HG02759 (cell line): Measurements from ENCODE around the gene C5orf22.
"Not testable (repeated sequence)": the region's sequence is repeated elsewhere in the genome, so short reads cannot be mapped to it uniquely, and the experiment has no call there.

Experiments
- ATAC-seq: cut with Tn5 transposase; IDR thresholded peaks from one replicate; pipeline ENCODE4 v1.9.1; 2021; ENCODE audit warnings: mild to moderate bottlenecking, moderate library complexity; ENCODE audit not compliant: unreplicated experiment

C5orf22 gene

GRCh38 chr5:31531888-31532547 is at the start of gene C5orf22, which contains the start of gene DROSHA:
Gene C5orf22 (plus strand): TSS chr5:31532301. CDS start chr5:31532393, 92 bp downstream.
Gene DROSHA (minus strand): TSS chr5:31532093. CDS start chr5:31529059, 3,034 bp downstream.
- ATAC-seq = peak; percentile 94

GRCh38 chr5:31485376-31486207 is 46.5 kb upstream of the C5orf22 start:
- no peak for ATAC-seq

- ATAC-seq = no peak
Observed at GRCh38 chr5:31486441-31486840, 45.7 kb upstream of the C5orf22 start.

- ATAC-seq = no peak
Observed at GRCh38 chr5:31487506-31487905, 44.6 kb upstream of the C5orf22 start.

- no peak for ATAC-seq
Observed at GRCh38 chr5:31492869-31493268, 39.2 kb upstream of the C5orf22 start.

- ATAC-seq = no peak
Observed at GRCh38 chr5:31495336-31495735, 36.8 kb upstream of the C5orf22 start.

GRCh38 chr5:31496301-31496700 is 35.8 kb upstream of the C5orf22 start:
- ATAC-seq = no peak

GRCh38 chr5:31496891-31497290 is 35.2 kb upstream of the C5orf22 start:
- no peak for ATAC-seq

- ATAC-seq = no peak
Observed at GRCh38 chr5:31500256-31500655, 31.8 kb upstream of the C5orf22 start.

GRCh38 chr5:31502506-31502905 is 29.6 kb upstream of the C5orf22 start:
- no peak for ATAC-seq

GRCh38 chr5:31504529-31504928 is 27.6 kb upstream of the C5orf22 start:
- no peak for ATAC-seq

GRCh38 chr5:31511305-31511704 is 20.8 kb upstream of the C5orf22 start:
- no peak for ATAC-seq

GRCh38 chr5:31516802-31517201 is 15.3 kb upstream of the C5orf22 start:
- ATAC-seq = no peak

GRCh38 chr5:31523041-31523440 is 9.1 kb upstream of the C5orf22 start:
- ATAC-seq = no peak

- ATAC-seq = no peak
Observed at GRCh38 chr5:31530541-31531265, 1.4 kb upstream of the C5orf22 start.

GRCh38 chr5:31531543-31531887 is 586 bp upstream of the C5orf22 start:
- peak; percentile 33 for ATAC-seq

GRCh38 chr5:31534527-31535046 is 2.5 kb downstream of the C5orf22 start:
- ATAC-seq = no peak

GRCh38 chr5:31536873-31537272 is 4.8 kb downstream of the C5orf22 start:
- no peak for ATAC-seq

- ATAC-seq = no peak
Observed at GRCh38 chr5:31537349-31537748, 5.2 kb downstream of the C5orf22 start.

GRCh38 chr5:31537851-31538250 is 5.8 kb downstream of the C5orf22 start:
- ATAC-seq = no peak

- not testable (repeated sequence) for ATAC-seq
Observed at GRCh38 chr5:31549114-31549513, 17.0 kb downstream of the C5orf22 start.
